Measurements from ENCODE around the gene LHX5. TPM values are rescaled to one million over a fixed set of nuclear protein-coding genes. Genes with fewer than 3 reads are reported as not detected.
A peak's percentile ranks its signal among the peaks of the same experiment; 100 is the strongest.

LHX5 gene
- total RNA-seq, 1 experiment from 2014 or later = 1.9 TPM

GRCh38 chr12:113477842-113478215, 6.2 kb upstream of the LHX5 start:
- Histone ChIP-seq H3K4me1 (ENCODE audit: insufficient read depth, low read length) (peaks cover 6% of the 10 kb centered on the region; the same call in 1 of the 2 replicates), H2AK5ac (ENCODE audit: insufficient read length, low read length) (no peak overlapping the region), H4K91ac (ENCODE audit: insufficient read length, low read depth, low read length) (no peak overlapping the region), H4K5ac (ENCODE audit: insufficient read length, low read depth, low read length) (no peak overlapping the region), H2BK120ac (ENCODE audit: low read depth, low read length, poor library complexity, severe bottlenecking) (no peak overlapping the region), H3K27ac (ENCODE audit: insufficient read length, low read depth, low read length) (no peak overlapping the region), H2BK5ac (ENCODE audit: insufficient read length, low read length) (no peak overlapping the region), H2AFZ (ENCODE audit: low read length) (no peak overlapping the region), H3K23me2 (ENCODE audit: insufficient read length, low read depth, low read length, poor library complexity, severe bottlenecking) (peaks cover 37% of the 10 kb centered on the region), H3K56ac (ENCODE audit: insufficient read length, low read depth, low read length) (no peak overlapping the region), H4K20me1 (ENCODE audit: control insufficient read depth, insufficient read depth, insufficient read length) (no peaks in the 10 kb centered on the region), H3K79me1 (ENCODE audit: insufficient read depth, low read depth, low read length, poor library complexity, severe bottlenecking) (no peaks in the 10 kb centered on the region), H3T11ph (ENCODE audit: low read length) (no peak overlapping the region), H3K9me3 (ENCODE audit: control insufficient read depth, low read depth, low read length) (no peaks in the 10 kb centered on the region), H2BK15ac (ENCODE audit: low read depth, low read length) (no peak overlapping the region), H3K4ac (ENCODE audit: low read depth, low read length) (no peak overlapping the region), H3K27me3 (ENCODE audit: insufficient read depth, low read length) (peaks cover 80% of the 10 kb centered on the region), H3K18ac (ENCODE audit: insufficient read length, low read depth, low read length) (no peak overlapping the region), H3K79me2 (ENCODE audit: insufficient read depth, low read length) (no peaks in the 10 kb centered on the region), H3K4me2 (ENCODE audit: insufficient read depth, insufficient read length, low read length) (peak overlapping the region; percentile 31), H3K14ac (ENCODE audit: insufficient read depth, low read length) (no peak overlapping the region), H4K8ac (replicated peaks; ENCODE audit: insufficient read length, low read depth, low read length) (no peak overlapping the region), H2BK20ac (ENCODE audit: low read depth, low read length, poor library complexity, severe bottlenecking) (no peak overlapping the region), H3K9ac (ENCODE audit: extremely low read depth, insufficient read length, low read length) (no peak overlapping the region), H2BK12ac (ENCODE audit: insufficient read length, low read depth, low read length) (no peak overlapping the region), H3K23ac (ENCODE audit: insufficient read length, low read depth, low read length) (no peak overlapping the region)
- no peak for DNase-seq
- no peak overlapping the region for H3K27ac Mint-ChIP-seq
- peaks cover 69 to 84% of the 10 kb centered on the region in 2 experiments for H3K4me1 Mint-ChIP-seq
- H3K4me3 Mint-ChIP-seq = peak overlapping the region; percentile 40 to 74; a peak in 4 of 5 replicates
- peaks cover 0 to 13% (median 0%) of the 10 kb centered on the region in 3 experiments; a peak in 2 of 7 replicates for H3K36me3 Mint-ChIP-seq (ENCODE audit: insufficient read depth in 1 of 3, low read depth in 3 of 3)
- peaks cover 0 to 7% of the 10 kb centered on the region in 2 experiments; a peak in 3 of 5 replicates for H3K9me3 Mint-ChIP-seq
- H3K27me3 Mint-ChIP-seq (ENCODE audit: low read depth) = peaks cover 95% of the 10 kb centered on the region
- TF ChIP-seq CTCF (conservative IDR thresholded peaks at IDR 0.05) = no peak
- no CpG with 5 or more reads among the region's 3 CpGs for WGBS (ENCODE audit: extremely low coverage, insufficient read length, low lambda C conversion rate)
